Endothelial cell of umbilical vein (primary cell): ENCODE results near the gene SUMO2. TPM values are rescaled to one million over a fixed set of nuclear protein-coding genes. Genes with fewer than 3 reads are reported as not detected.
A peak's percentile ranks its signal among the peaks of the same experiment; 100 is the strongest.
"Not testable (repeated sequence)": the region's sequence is repeated elsewhere in the genome, so short reads cannot be mapped to it uniquely, and the experiment has no call there.

Experiments
- BruUV-seq: library from RNA; stranded (reverse); fragments of 400-500 nt; replicated peaks from 2 replicates; lab custom pipeline; 2021; lab: Mats Ljungman, UMichigan
- CTCF ChIA-PET: fragments of 300-600, 350-600 bp; sonication (Branson Sonifier 250); formaldehyde crosslinking; loops from one replicate; lab custom pipeline; 2021; ENCODE audit warnings: antibody characterized with exemption, inconsistent platforms; lab: Charles Lee
- POLR2A ChIA-PET: fragments of 300-600, 350-600 bp; sonication (Branson Sonifier 250); formaldehyde crosslinking; loops from one replicate; lab custom pipeline; 2021; ENCODE audit warnings: antibody characterized with exemption, inconsistent platforms; lab: Charles Lee
- DNase-seq: peaks from one replicate; pipeline ENCODE4 v3.0.0-alpha.2; 2011; ENCODE audit warnings: low read depth, low spot score
- FAIRE-seq: peaks from 2 replicates; lab custom pipeline; 2011; peaks lifted over from hg19 to GRCh38; lab: Jason Lieb, UNC
- H2AFZ ChIP-seq: 2 replicates; pipeline ENCODE4 v1.6.0; 2012; ENCODE audit warnings: low read depth, low read length, control low read depth, inconsistent platforms
- H3K27ac ChIP-seq: 2 replicates; pipeline ENCODE4 v1.5.1; 2011; ENCODE audit warnings: low read depth, mild to moderate bottlenecking, control low read depth, low read length, moderate library complexity; ENCODE audit not compliant: insufficient read depth
- H3K27me3 ChIP-seq, 2 experiments: 2 replicates each; pipeline versions ENCODE4 v1.6.0 to v1.6.1; 2011; ENCODE audit warnings: low read length in 2 of 2, mixed read lengths in 1 of 2; ENCODE audit not compliant: control insufficient read depth in 2 of 2, insufficient read depth in 2 of 2
- H3K36me3 ChIP-seq, 2 experiments: 2 replicates in 1 of 2; 3 replicates in 1 of 2; pipeline ENCODE4 v1.5.1; 2011; ENCODE audit warnings: low read length in 2 of 2, mild to moderate bottlenecking in 1 of 2, moderate library complexity in 1 of 2; ENCODE audit not compliant: control insufficient read depth in 2 of 2, insufficient read depth in 2 of 2; ENCODE audit errors: extremely low read depth in 1 of 2
- H3K4me1 ChIP-seq: 3 replicates; pipeline ENCODE4 v1.5.1; 2011; ENCODE audit warnings: mild to moderate bottlenecking, low read length; ENCODE audit not compliant: control insufficient read depth, insufficient read depth; ENCODE audit errors: extremely low read depth
- H3K4me2 ChIP-seq: 2 replicates; pipeline ENCODE4 v1.6.1; 2011; ENCODE audit warnings: low read length, control low read depth, mixed read lengths; ENCODE audit not compliant: insufficient read depth
- H3K4me3 ChIP-seq, 3 experiments: fragments of 200-600 bp in 1 of 3; sonication (generic), shearing (Covaris generic) in 1 of 3; replicated peaks in 1 of 3; 2 replicates each; pipeline ENCODE4 v1.5.1; 2011 to 2016; ENCODE audit warnings: control low read depth in 3 of 3, low read length in 3 of 3, mild to moderate bottlenecking in 2 of 3, inconsistent platforms in 1 of 3, low read depth in 1 of 3, moderate library complexity in 1 of 3; ENCODE audit not compliant: insufficient read depth in 1 of 3
- H3K79me2 ChIP-seq: 2 replicates; pipeline ENCODE4 v1.6.0; 2012; ENCODE audit warnings: low read length, inconsistent platforms; ENCODE audit not compliant: control insufficient read depth, insufficient read depth
- H3K9ac ChIP-seq: replicated peaks from 2 replicates; pipeline ENCODE3; 2011; ENCODE audit warnings: low read length, control low read depth; ENCODE audit not compliant: insufficient read depth; ENCODE audit errors: extremely low read depth
- H3K9me1 ChIP-seq: replicated peaks from 3 replicates; pipeline ENCODE4 v1.6.0; 2011; ENCODE audit warnings: mild to moderate bottlenecking, low read length; ENCODE audit not compliant: control insufficient read depth, insufficient read depth; ENCODE audit errors: extremely low read depth
- H3K9me3 ChIP-seq: replicated peaks from 2 replicates; pipeline ENCODE4 v1.5.1; 2012; ENCODE audit warnings: low read length, inconsistent platforms; ENCODE audit not compliant: control insufficient read depth, insufficient read depth
- H4K20me1 ChIP-seq: replicated peaks from 2 replicates; pipeline ENCODE3; 2011; ENCODE audit warnings: mild to moderate bottlenecking, low read length; ENCODE audit not compliant: control insufficient read depth, insufficient read depth; ENCODE audit errors: extremely low read depth
- EZH2 ChIP-seq: IDR thresholded peaks from 2 replicates; pipeline ENCODE4 v1.6.1; 2012; ENCODE audit warnings: borderline replicate concordance, low read depth, mild to moderate bottlenecking, moderate library complexity, low read length, inconsistent platforms; ENCODE audit not compliant: severe bottlenecking
- FOS ChIP-seq: IDR thresholded peaks from 2 replicates; pipeline ENCODE4 v1.6.1; 2011; ENCODE audit warnings: mild to moderate bottlenecking, low read length, moderate library complexity, borderline replicate concordance; ENCODE audit not compliant: insufficient read depth
- GATA2 ChIP-seq: IDR thresholded peaks from 2 replicates; pipeline ENCODE4 v1.7.0; 2011; ENCODE audit warnings: low read depth, mild to moderate bottlenecking, moderate library complexity, mixed read lengths, low read length; ENCODE audit not compliant: insufficient read length, insufficient read depth
- JUN ChIP-seq: IDR thresholded peaks from 2 replicates; pipeline ENCODE4 v1.6.1; 2011; ENCODE audit warnings: borderline replicate concordance, low read depth; ENCODE audit not compliant: insufficient read length, insufficient read depth
- MYC ChIP-seq: IDR thresholded peaks from one replicate; pipeline ENCODE4 v1.6.1; 2011; ENCODE audit warnings: mild to moderate bottlenecking, low read depth, low read length
- POLR2A ChIP-seq: IDR thresholded peaks from 2 replicates; pipeline ENCODE4 v1.6.1; 2012; ENCODE audit warnings: low read depth, mild to moderate bottlenecking, control low read depth, low read length
- POLR2AphosphoS5 ChIP-seq: IDR thresholded peaks from 2 replicates; pipeline ENCODE4 v1.6.1; 2012; ENCODE audit warnings: low read depth, mild to moderate bottlenecking, control low read depth, low read length, moderate library complexity; ENCODE audit not compliant: insufficient read depth
- dilution Hi-C: fragments of 300-500 bp; cut with MboI; formaldehyde crosslinking; loops from one replicate; pipeline ENCODE4 v1.15.0; 2019; ENCODE audit warnings: low sequenced_read_pairs; ENCODE audit not compliant: extremely low pct_ligation_motif_present
- intact Hi-C: fragments of 100-400 bp; cut with micrococcal nuclease; formaldehyde crosslinking; loops from one replicate; pipeline ENCODE4 v1.10.0; 2022
- polyA plus RNA-seq, 4 experiments: library from polyadenylated mRNA; depleted of rRNA in 3 of 4; stranded (reverse) in 3 of 4; unstranded in 1 of 4; fragments of >200 nt; gene quantifications; 2 replicates each; pipeline versions ENCODE4 v1.2.1 to v1.2.3, GENCODE V29; 2011 to 2012; ENCODE audit warnings: missing spikeins in 1 of 4
- total RNA-seq: library from RNA; stranded (reverse); gene quantifications from 2 replicates; pipeline ENCODE4 v1.2.3, GENCODE V29; 2021
- TF ChIP-seq, protein P1 (sequence below): IDR thresholded peaks from 2 replicates; pipeline ENCODE4 v1.6.1; 2011; ENCODE audit not compliant: insufficient read depth, insufficient read length
- TF ChIP-seq, protein P2 (sequence below), 2 donors: IDR thresholded peaks; 1 replicate in 1 of 2; 2 replicates in 1 of 2; pipeline ENCODE4 v1.5.1; 2011; ENCODE audit warnings: low read length in 2 of 2, mild to moderate bottlenecking in 2 of 2, moderate library complexity in 2 of 2, control low read depth in 1 of 2, inconsistent platforms in 1 of 2, low read depth in 1 of 2; ENCODE audit not compliant: insufficient read depth in 1 of 2; ENCODE audit errors: extremely low read depth in 1 of 2

The SUMO2 gene
- total and polyA plus RNA-seq, 2 donors (not counting 3 experiments of a cell fraction or from before 2014, with no cell fraction given): 75.6 to 437 TPM

DNA sequence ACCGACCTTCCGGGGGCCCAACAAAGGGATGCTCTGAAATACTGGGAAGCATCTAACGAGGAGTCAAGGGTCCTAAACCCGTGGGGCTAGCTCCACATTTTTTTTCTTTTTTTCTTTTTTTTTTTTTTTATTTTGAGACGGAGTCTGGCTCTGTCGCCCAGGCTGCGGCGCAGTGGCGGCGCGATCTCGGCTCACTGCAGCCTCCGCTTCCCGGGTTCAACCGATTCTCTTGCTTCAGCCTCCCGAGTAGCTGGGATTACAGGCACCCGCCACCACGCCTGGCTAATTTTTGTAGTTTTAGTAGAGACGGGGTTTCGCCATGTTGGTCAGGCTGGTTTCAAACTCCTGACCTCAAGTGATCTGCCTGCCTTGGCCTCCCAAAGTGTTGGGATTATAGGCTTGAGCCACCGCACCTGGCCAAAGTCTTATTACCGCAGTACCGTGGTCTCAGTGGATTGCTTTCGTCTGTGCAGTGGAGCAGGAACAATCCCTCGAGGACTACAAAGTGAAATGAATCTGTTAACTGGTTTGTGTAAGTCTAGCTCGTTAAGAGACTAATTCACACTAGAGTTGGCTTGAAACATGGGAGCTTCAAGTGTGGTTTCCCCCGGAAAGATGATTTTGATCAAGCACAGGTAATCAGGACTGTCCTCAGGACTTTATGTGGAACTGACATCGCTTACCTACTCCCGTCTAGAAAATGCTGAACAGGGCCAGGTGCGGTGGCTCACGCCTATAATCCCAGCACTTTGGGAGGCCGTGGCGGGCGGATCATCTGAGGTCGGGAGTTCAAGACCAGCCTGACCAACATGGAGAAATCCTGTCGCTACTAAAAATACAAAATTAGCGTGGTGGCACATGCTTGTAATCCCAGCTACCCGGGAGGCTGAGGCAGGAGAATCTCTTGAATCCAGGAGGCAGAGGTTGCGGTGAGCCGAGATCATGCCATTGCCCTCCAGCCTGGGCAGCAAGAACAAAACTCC is 50.5 kb downstream of the SUMO2 start:
- ChIA-PET CTCF (interaction anchor here (0.6 to 8.8 kb wide), 13 partner anchors 8 to 170 kb away, joined by 3 to 138 read pairs (median 8); partner anchors contain the start of gene SUMO2), POLR2A (interaction anchor here (0.7 kb wide), 2 partner anchors 10 to 180 kb away, joined by 5 to 10 read pairs; no protein-coding TSS in a partner anchor)
- peak overlapping the region; percentile 67 for H3K4me2 ChIP-seq
- BruUV-seq: TSS peak; percentile 42
- intact Hi-C loops, H3K9me3 ChIP-seq, H3K27me3 ChIP-seq, DNase-seq, H4K20me1 ChIP-seq, H3K79me2 ChIP-seq, H3K9me1 ChIP-seq, dilution Hi-C loops: not testable (repeated sequence)
- peaks cover 5 to 15% of the 10 kb centered on the region in 2 experiments for H3K36me3 ChIP-seq
- H3K27ac ChIP-seq: peak overlapping the region; percentile 42
- peak overlapping the region; percentile 68 for H2AFZ ChIP-seq
- peak overlapping the region; percentile 17 to 50 (median 29) for H3K4me3 ChIP-seq
- peaks cover 11% of the 10 kb centered on the region for H3K4me1 ChIP-seq
- H3K9ac ChIP-seq: peak overlapping the region; percentile 65
- peak; percentile 48 for FAIRE-seq

- H3K9ac ChIP-seq: peak within 1 kb of the TSS; percentile 65
- POLR2A ChIA-PET: interaction anchor here (1.4 kb wide), 1 partner anchor 17 kb away, joined by 5 read pairs; no protein-coding TSS in a partner anchor
- H3K79me2 ChIP-seq: peaks cover 2% of the 10 kb centered on the region
- dilution Hi-C loops (no loop called here), intact Hi-C loops (loop anchor here (1.0 to 2.0 kb wide), 4 partner anchors 17 to 170 kb away; partner anchors contain the start of genes JPT1 and SUMO2)
- H3K9me1 ChIP-seq: no peaks in the 10 kb centered on the region
- TF ChIP-seq MYC (peak; percentile 28), FOS (no peak), POLR2AphosphoS5 (peak; percentile 99), JUN (no peak), EZH2 (no peak), POLR2A (peak; percentile 83), GATA2 (no peak)
- TF ChIP-seq, protein P1, sequence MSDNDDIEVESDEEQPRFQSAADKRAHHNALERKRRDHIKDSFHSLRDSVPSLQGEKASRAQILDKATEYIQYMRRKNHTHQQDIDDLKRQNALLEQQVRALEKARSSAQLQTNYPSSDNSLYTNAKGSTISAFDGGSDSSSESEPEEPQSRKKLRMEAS: peak; percentile 90
- TF ChIP-seq, protein P2, sequence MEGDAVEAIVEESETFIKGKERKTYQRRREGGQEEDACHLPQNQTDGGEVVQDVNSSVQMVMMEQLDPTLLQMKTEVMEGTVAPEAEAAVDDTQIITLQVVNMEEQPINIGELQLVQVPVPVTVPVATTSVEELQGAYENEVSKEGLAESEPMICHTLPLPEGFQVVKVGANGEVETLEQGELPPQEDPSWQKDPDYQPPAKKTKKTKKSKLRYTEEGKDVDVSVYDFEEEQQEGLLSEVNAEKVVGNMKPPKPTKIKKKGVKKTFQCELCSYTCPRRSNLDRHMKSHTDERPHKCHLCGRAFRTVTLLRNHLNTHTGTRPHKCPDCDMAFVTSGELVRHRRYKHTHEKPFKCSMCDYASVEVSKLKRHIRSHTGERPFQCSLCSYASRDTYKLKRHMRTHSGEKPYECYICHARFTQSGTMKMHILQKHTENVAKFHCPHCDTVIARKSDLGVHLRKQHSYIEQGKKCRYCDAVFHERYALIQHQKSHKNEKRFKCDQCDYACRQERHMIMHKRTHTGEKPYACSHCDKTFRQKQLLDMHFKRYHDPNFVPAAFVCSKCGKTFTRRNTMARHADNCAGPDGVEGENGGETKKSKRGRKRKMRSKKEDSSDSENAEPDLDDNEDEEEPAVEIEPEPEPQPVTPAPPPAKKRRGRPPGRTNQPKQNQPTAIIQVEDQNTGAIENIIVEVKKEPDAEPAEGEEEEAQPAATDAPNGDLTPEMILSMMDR (IDR thresholded peaks at IDR 0.05; ENCODE audit: extremely low read depth in 1 of 2, insufficient read depth in 1 of 2, low read depth in 1 of 2, low read length in 2 of 2): peak; percentile 72
- H3K4me3 ChIP-seq: peak within 1 kb of the TSS; percentile 47 to 53 (median 50)
- CTCF ChIA-PET: interaction anchor here (0.6 to 8.8 kb wide), 18 partner anchors 8 to 170 kb away, joined by 3 to 138 read pairs (median 6); partner anchors contain the start of genes MRPL58 and SUMO2
- H3K36me3 ChIP-seq: peaks cover 5 to 15% of the 10 kb centered on the region in 2 experiments
- H3K4me1 ChIP-seq: peaks cover 9% of the 10 kb centered on the region
- peak within 1 kb of the TSS; percentile 51 for H3K27ac ChIP-seq
- H3K4me2 ChIP-seq: peak within 1 kb of the TSS; percentile 67
- H4K20me1 ChIP-seq: no peaks in the 10 kb centered on the region
- H2AFZ ChIP-seq: peak within 1 kb of the TSS; percentile 68
- FAIRE-seq (no peak), DNase-seq (peak; percentile 73)
- BruUV-seq: no TSS peak
- no peaks in the 10 kb centered on the region for H3K27me3 ChIP-seq
- H3K9me3 ChIP-seq: no peaks in the 10 kb centered on the region
Measured at GRCh38 chr17:75131278-75132017, 51.3 kb downstream of the SUMO2 start, which contains the start of gene NT5C. Gene NT5C (minus strand): TSS chr17:75131742. CDS start chr17:75131707, 35 bp downstream.
